ENCODE measurements around the gene CDH13. TPM values are rescaled to one million over a fixed set of nuclear protein-coding genes. Genes with fewer than 3 reads are reported as not detected.

Gene CDH13
- total RNA-seq, 4 donors from 2014 or later: 3.4 to 14.8 (median 6.5) TPM

GRCh38 chr16:83145297-83145696 lies 518.5 kb downstream of the CDH13 start:
- Histone ChIP-seq H3K4me1 (no peaks in the 10 kb centered on the region), H3K4me3 (replicated peaks in 1 of 3) (no peak overlapping the region), H3K9me3 (no peaks in the 10 kb centered on the region), H3K27ac (no peak overlapping the region), H3K36me3 (no peaks in the 10 kb centered on the region), H3K27me3 (no peaks in the 10 kb centered on the region)
- 86 to 90% methylated on average over 5 of the region's 5 CpGs for WGBS, 2 donors
- intact Hi-C loops (cut with DNase I): no loop called here
- DNase-seq: no peak
- no peak for TF ChIP-seq POLR2A (IDR thresholded peaks at IDR 0.05)
- TF ChIP-seq CTCF (IDR thresholded peaks at IDR 0.05): no peak

DNA sequence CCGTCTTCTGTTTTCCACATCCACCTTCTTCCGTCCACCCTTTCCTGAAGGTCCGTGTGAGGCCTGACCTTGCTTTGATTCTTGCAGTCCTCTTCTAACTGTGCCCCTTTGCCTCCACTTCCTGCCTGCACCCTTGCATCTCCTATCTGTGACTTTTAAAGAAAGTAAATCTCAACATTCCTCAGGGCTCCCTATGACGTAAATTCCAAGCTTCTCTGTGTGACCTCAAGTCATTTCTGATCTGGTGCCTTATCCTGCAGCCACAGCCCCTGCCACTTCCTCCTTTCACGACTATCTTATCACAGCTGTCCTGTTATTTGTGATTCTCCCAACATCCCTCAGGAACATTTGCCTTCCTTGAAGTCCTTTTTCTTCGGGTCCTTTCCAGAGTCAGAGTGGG lies 520.5 kb downstream of the CDH13 start:
- Histone ChIP-seq H3K27me3 (no peaks in the 10 kb centered on the region), H3K27ac (no peak overlapping the region), H3K36me3 (no peaks in the 10 kb centered on the region), H3K9me3 (no peaks in the 10 kb centered on the region), H3K4me1 (no peaks in the 10 kb centered on the region), H3K4me3 (replicated peaks in 1 of 3) (no peak overlapping the region)
- 75 to 81% methylated on average over 6 of the region's 6 CpGs for WGBS, 2 donors
- DNase-seq: no peak
- intact Hi-C loops (cut with DNase I): no loop called here
- TF ChIP-seq POLR2A (IDR thresholded peaks at IDR 0.05) (no peak), CTCF (IDR thresholded peaks at IDR 0.05) (no peak)

GRCh38 chr16:83158320-83158957 lies 531.7 kb downstream of the CDH13 start:
- no peaks in the 10 kb centered on the region for H3K9me3 ChIP-seq
- H3K4me3 ChIP-seq (replicated peaks in 1 of 3): no peak overlapping the region
- 79 to 86% methylated on average over 13 to 15 of the region's 15 CpGs for WGBS, 2 donors
- no peak overlapping the region for H3K27ac ChIP-seq
- intact Hi-C loops (cut with DNase I): no loop called here
- DNase-seq: no peak
- no peaks in the 10 kb centered on the region for H3K27me3 ChIP-seq
- no peaks in the 10 kb centered on the region for H3K36me3 ChIP-seq
- TF ChIP-seq CTCF (IDR thresholded peaks at IDR 0.05) (no peak), POLR2A (IDR thresholded peaks at IDR 0.05) (no peak)
- H3K4me1 ChIP-seq: no peaks in the 10 kb centered on the region

- TF ChIP-seq CTCF (IDR thresholded peaks at IDR 0.05) (no peak), POLR2A (IDR thresholded peaks at IDR 0.05) (no peak)
- Histone ChIP-seq H3K27ac (no peak overlapping the region), H3K9me3 (no peaks in the 10 kb centered on the region), H3K27me3 (no peaks in the 10 kb centered on the region), H3K4me3 (replicated peaks in 1 of 3) (no peak overlapping the region), H3K4me1 (no peaks in the 10 kb centered on the region), H3K36me3 (no peaks in the 10 kb centered on the region)
- intact Hi-C loops (cut with DNase I): no loop called here
- 74 to 90% methylated on average over 2 of the region's 2 CpGs for WGBS, 2 donors
- no peak for DNase-seq
Measured at GRCh38 chr16:83159049-83159448, 532.3 kb downstream of the CDH13 start.

GRCh38 chr16:83160287-83161020 lies 533.7 kb downstream of the CDH13 start:
- intact Hi-C loops (cut with DNase I): no loop called here
- WGBS, 2 donors: 83 to 88% methylated on average over 7 of the region's 7 CpGs

More at GRCh38 chr16:83160287-83161020, 533.7 kb downstream of the CDH13 start:
- no peaks in the 10 kb centered on the region for H3K9me3 ChIP-seq
- no peak overlapping the region for H3K27ac ChIP-seq
- no peaks in the 10 kb centered on the region for H3K4me1 ChIP-seq
- TF ChIP-seq CTCF (IDR thresholded peaks at IDR 0.05) (no peak), POLR2A (IDR thresholded peaks at IDR 0.05) (no peak)
- H3K4me3 ChIP-seq (replicated peaks in 1 of 3): no peak overlapping the region
- H3K36me3 ChIP-seq: no peaks in the 10 kb centered on the region
- no peaks in the 10 kb centered on the region for H3K27me3 ChIP-seq
- DNase-seq: no peak

All from thyroid gland (tissue), 4 donors.